HepG2 (cell line): ENCODE measurements around the gene CLCA2. TPM values are rescaled to one million over a fixed set of nuclear protein-coding genes. Genes with fewer than 3 reads are reported as not detected.

ENCODE experiments used
- ATAC-seq: fragments of 200-7000 bp; cut with Tn5 transposase; 3 replicates; pipeline ENCODE4 v1.9.1; 2020; ENCODE audit warnings: mild to moderate bottlenecking, moderate library complexity
- BruUV-seq: library from RNA; stranded (reverse); fragments of 400-500 nt; replicated peaks from 2 replicates; lab custom pipeline; 2021; lab: Mats Ljungman, UMichigan
- CTCF ChIA-PET: fragments of 300-600 bp; formaldehyde crosslinking; extraction: SDS; loops from one replicate; lab custom pipeline; 2021; ENCODE audit warnings: low total read pairs, inconsistent platforms, low intra/inter-chr PET ratio; lab: Yijun Ruan, JAX
- POLR2A ChIA-PET: fragments of 350-600 bp; sonication (Branson Sonifier 250); formaldehyde crosslinking; loops from one replicate; lab custom pipeline; 2020; ENCODE audit warnings: antibody characterized with exemption, inconsistent platforms; lab: Yijun Ruan, JAX
- DNase-seq: peaks from one replicate; pipeline ENCODE4 v3.0.0-alpha.2; 2015; ENCODE audit warnings: low spot score
- FAIRE-seq: peaks from 3 replicates; lab custom pipeline; 2011; peaks lifted over from hg19 to GRCh38; lab: Jason Lieb, UNC
- H2AFZ ChIP-seq: one replicate; pipeline ENCODE4 v1.6.1; 2011; ENCODE audit warnings: low read length, inconsistent platforms
- H3K27ac ChIP-seq: fragments of 300-600 bp; 3 replicates; pipeline ENCODE4 v1.8.0; 2011; ENCODE audit warnings: mixed run types, mild to moderate bottlenecking, mixed read lengths, low read length, inconsistent platforms; ENCODE audit not compliant: insufficient read depth; ENCODE audit errors: extremely low read length
- H3K27me3 ChIP-seq, 2 experiments: fragments of 200-600 bp in 1 of 2; 2 replicates in 1 of 2; 3 replicates in 1 of 2; pipeline versions ENCODE4 v1.6.0 to v1.8.0; 2011; ENCODE audit warnings: low read length in 2 of 2, mild to moderate bottlenecking in 2 of 2, moderate library complexity in 2 of 2, inconsistent platforms in 1 of 2; ENCODE audit not compliant: insufficient read depth in 2 of 2, control insufficient read depth in 1 of 2
- H3K36me3 ChIP-seq, 2 experiments: fragments of 200-600 bp in 1 of 2; replicated peaks in 1 of 2; 2 replicates in 1 of 2; 3 replicates in 1 of 2; pipeline versions ENCODE4 v1.5.1 to v1.8.0; 2011; ENCODE audit warnings: low read length in 2 of 2, inconsistent platforms in 1 of 2; ENCODE audit not compliant: insufficient read depth in 2 of 2, control insufficient read depth in 1 of 2
- H3K4me1 ChIP-seq: 2 replicates; pipeline ENCODE4 v1.5.1; 2012; ENCODE audit warnings: low read length, inconsistent platforms; ENCODE audit not compliant: insufficient read depth
- H3K4me2 ChIP-seq: 2 replicates; pipeline ENCODE4 v1.6.0; 2011; ENCODE audit warnings: low read depth, low read length, inconsistent platforms
- H3K4me3 ChIP-seq, 3 experiments: fragments of 200-600 bp in 1 of 3; sonication (generic), shearing (Covaris generic) in 1 of 3; replicated peaks in 1 of 3; 2 replicates each; pipeline ENCODE4 v1.5.1; 2011 to 2016; ENCODE audit warnings: low read length in 3 of 3, inconsistent platforms in 2 of 3, low read depth in 2 of 3, mild to moderate bottlenecking in 2 of 3, control low read depth in 1 of 3, mixed read lengths in 1 of 3; ENCODE audit not compliant: insufficient read depth in 1 of 3
- H3K79me2 ChIP-seq: one replicate; pipeline ENCODE4 v1.6.1; 2011; ENCODE audit warnings: low read length, inconsistent platforms; ENCODE audit not compliant: insufficient read depth
- H3K9ac ChIP-seq: 2 replicates; pipeline ENCODE4 v1.6.0; 2011; ENCODE audit warnings: mild to moderate bottlenecking, low read depth, low read length, inconsistent platforms; ENCODE audit not compliant: insufficient read depth
- H3K9me3 ChIP-seq: 2 replicates; pipeline ENCODE4 v1.5.1; 2012; ENCODE audit warnings: mild to moderate bottlenecking, low read length
- H4K20me1 ChIP-seq: 2 replicates; pipeline ENCODE4 v1.6.0; 2011; ENCODE audit warnings: inconsistent platforms, mild to moderate bottlenecking, low read length, moderate library complexity; ENCODE audit not compliant: insufficient read depth
- GPN1 ChIP-seq: sonication (generic); formaldehyde crosslinking; IDR thresholded peaks from 2 replicates; pipeline ENCODE4 v1.5.1; 2020; ENCODE audit warnings: missing genetic modification reagents, borderline replicate concordance
- HNRNPLL ChIP-seq: fragments of 200-400 bp; formaldehyde crosslinking; IDR thresholded peaks from 2 replicates; pipeline ENCODE4 v1.6.1; 2017; ENCODE audit warnings: mild to moderate bottlenecking, low read depth, low read length; ENCODE audit not compliant: poor library complexity, severe bottlenecking
- MED1 ChIP-seq: sonication (generic); formaldehyde crosslinking; IDR thresholded peaks from 2 replicates; pipeline ENCODE4 v1.4.0; 2020; ENCODE audit warnings: missing genetic modification reagents
- NFKBIZ ChIP-seq: IDR thresholded peaks from 2 replicates; pipeline ENCODE4 v1.6.1; 2018; ENCODE audit warnings: missing genetic modification reagents, missing compliant biosample characterization
- PAF1 ChIP-seq: IDR thresholded peaks from 2 replicates; pipeline ENCODE4 v1.6.1; 2016; ENCODE audit warnings: missing genetic modification reagents, missing compliant biosample characterization
- ZFP90 ChIP-seq: sonication (generic); formaldehyde crosslinking; IDR thresholded peaks from 2 replicates; pipeline ENCODE4 v1.8.0; 2022; ENCODE audit warnings: missing genetic modification reagents, mild to moderate bottlenecking, inconsistent platforms, borderline replicate concordance
- ZIK1 ChIP-seq: sonication (generic); formaldehyde crosslinking; IDR thresholded peaks from 2 replicates; pipeline ENCODE4 v1.5.0; 2020; ENCODE audit warnings: mild to moderate bottlenecking, low read depth, missing genetic modification reagents, borderline replicate concordance
- ZNF33A ChIP-seq: sonication (generic); formaldehyde crosslinking; IDR thresholded peaks from 2 replicates; pipeline ENCODE4 v1.5.1; 2020; ENCODE audit warnings: missing genetic modification reagents, mild to moderate bottlenecking, moderate library complexity, borderline replicate concordance
- ZNF451 ChIP-seq: sonication (generic); formaldehyde crosslinking; IDR thresholded peaks from 2 replicates; pipeline ENCODE4 v1.5.0; 2020; ENCODE audit warnings: mild to moderate bottlenecking, missing genetic modification reagents
- WGBS: methylation state at CpG from one replicate; pipeline ENCODE4 v1.1.6; 2017; ENCODE audit warnings: low lambda C conversion rate; 5-methylcytosine and 5-hydroxymethylcytosine counted together
- in situ Hi-C: cut with HindIII; loops from 2 replicates; pipeline ENCODE4 v1.10.0; 2017; ENCODE audit warnings: low pct_unique_long_range_greater_than_20kb; ENCODE audit not compliant: extremely low pct_ligation_motif_present
- intact Hi-C: fragments of 100-400 bp; cut with micrococcal nuclease; formaldehyde crosslinking; loops from one replicate; pipeline ENCODE4 v1.10.0; 2022; ENCODE audit not compliant: unreplicated experiment
- polyA plus RNA-seq, 8 experiments: library from polyadenylated mRNA; depleted of rRNA in 3 of 8; stranded (reverse) in 7 of 8; unstranded in 1 of 8; fragments of >200 nt; fragmentation: Illumina TruSeq in 4 of 8; extraction: Trizol in 4 of 8; gene quantifications; 2 replicates each; pipeline versions ENCODE4 v1.2.1 to v1.2.3, GENCODE V29; 2011 to 2016; ENCODE audit warnings: low read depth in 4 of 8, missing spikeins in 1 of 8, mixed read lengths in 1 of 8; ENCODE audit not compliant: insufficient read depth in 1 of 8
- total RNA-seq, 5 experiments: library from RNA; depleted of rRNA; stranded (reverse); fragments of >200 nt; fragmentation: Illumina TruSeq; extraction: Trizol; gene quantifications; 2 replicates each; pipeline ENCODE4 v1.2.3, GENCODE V29; 2016; ENCODE audit warnings: low read depth in 1 of 5
- TF ChIP-seq, protein P1 (sequence below): sonication (generic); formaldehyde crosslinking; IDR thresholded peaks from 2 replicates; pipeline ENCODE4 v1.4.0; 2020; ENCODE audit warnings: missing genetic modification reagents
- TF ChIP-seq, protein P2 (sequence below): sonication (generic); formaldehyde crosslinking; IDR thresholded peaks from 2 replicates; pipeline ENCODE4 v1.8.0; 2022; ENCODE audit warnings: missing genetic modification reagents, mild to moderate bottlenecking, inconsistent platforms, borderline replicate concordance
- TF ChIP-seq, protein P3 (sequence below): IDR thresholded peaks from 2 replicates; pipeline ENCODE4 v1.6.1; 2016; ENCODE audit warnings: mild to moderate bottlenecking
- TF ChIP-seq, protein P4 (sequence below): sonication (generic); formaldehyde crosslinking; IDR thresholded peaks from 2 replicates; pipeline ENCODE4 v1.4.0; 2020; ENCODE audit warnings: low read depth, mild to moderate bottlenecking, missing genetic modification reagents

CLCA2 gene
- total and polyA plus RNA-seq, 2 of the 13 experiments (the other 11 are each of a cell fraction or from before 2014, with no cell fraction given), result not detected

DNA sequence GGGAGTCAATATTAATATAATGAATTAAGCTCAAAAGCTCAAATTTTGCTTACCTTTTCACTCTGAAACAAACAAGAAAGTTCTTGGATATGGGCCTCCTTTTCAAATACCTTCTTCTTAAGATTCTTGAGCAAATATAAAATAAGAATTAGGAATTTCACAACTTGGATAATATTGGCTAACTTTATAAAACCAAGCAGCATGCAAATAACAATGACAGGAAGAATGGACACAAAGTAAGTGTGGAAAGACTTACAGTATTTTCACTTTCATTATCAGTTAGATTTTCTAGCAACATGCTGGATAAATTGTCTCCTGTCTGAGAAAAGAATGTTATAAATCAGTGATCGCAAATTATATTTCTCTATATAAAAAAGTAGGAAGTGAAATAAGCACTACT, 41.1 kb upstream of the CLCA2 start (continued):
- TF ChIP-seq, protein P1, sequence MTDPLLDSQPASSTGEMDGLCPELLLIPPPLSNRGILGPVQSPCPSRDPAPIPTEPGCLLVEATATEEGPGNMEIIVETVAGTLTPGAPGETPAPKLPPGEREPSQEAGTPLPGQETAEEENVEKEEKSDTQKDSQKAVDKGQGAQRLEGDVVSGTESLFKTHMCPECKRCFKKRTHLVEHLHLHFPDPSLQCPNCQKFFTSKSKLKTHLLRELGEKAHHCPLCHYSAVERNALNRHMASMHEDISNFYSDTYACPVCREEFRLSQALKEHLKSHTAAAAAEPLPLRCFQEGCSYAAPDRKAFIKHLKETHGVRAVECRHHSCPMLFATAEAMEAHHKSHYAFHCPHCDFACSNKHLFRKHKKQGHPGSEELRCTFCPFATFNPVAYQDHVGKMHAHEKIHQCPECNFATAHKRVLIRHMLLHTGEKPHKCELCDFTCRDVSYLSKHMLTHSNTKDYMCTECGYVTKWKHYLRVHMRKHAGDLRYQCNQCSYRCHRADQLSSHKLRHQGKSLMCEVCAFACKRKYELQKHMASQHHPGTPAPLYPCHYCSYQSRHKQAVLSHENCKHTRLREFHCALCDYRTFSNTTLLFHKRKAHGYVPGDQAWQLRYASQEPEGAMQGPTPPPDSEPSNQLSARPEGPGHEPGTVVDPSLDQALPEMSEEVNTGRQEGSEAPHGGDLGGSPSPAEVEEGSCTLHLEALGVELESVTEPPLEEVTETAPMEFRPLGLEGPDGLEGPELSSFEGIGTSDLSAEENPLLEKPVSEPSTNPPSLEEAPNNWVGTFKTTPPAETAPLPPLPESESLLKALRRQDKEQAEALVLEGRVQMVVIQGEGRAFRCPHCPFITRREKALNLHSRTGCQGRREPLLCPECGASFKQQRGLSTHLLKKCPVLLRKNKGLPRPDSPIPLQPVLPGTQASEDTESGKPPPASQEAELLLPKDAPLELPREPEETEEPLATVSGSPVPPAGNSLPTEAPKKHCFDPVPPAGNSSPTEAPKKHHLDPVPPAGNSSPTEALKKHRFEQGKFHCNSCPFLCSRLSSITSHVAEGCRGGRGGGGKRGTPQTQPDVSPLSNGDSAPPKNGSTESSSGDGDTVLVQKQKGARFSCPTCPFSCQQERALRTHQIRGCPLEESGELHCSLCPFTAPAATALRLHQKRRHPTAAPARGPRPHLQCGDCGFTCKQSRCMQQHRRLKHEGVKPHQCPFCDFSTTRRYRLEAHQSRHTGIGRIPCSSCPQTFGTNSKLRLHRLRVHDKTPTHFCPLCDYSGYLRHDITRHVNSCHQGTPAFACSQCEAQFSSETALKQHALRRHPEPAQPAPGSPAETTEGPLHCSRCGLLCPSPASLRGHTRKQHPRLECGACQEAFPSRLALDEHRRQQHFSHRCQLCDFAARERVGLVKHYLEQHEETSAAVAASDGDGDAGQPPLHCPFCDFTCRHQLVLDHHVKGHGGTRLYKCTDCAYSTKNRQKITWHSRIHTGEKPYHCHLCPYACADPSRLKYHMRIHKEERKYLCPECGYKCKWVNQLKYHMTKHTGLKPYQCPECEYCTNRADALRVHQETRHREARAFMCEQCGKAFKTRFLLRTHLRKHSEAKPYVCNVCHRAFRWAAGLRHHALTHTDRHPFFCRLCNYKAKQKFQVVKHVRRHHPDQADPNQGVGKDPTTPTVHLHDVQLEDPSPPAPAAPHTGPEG, result no peak

DNA sequence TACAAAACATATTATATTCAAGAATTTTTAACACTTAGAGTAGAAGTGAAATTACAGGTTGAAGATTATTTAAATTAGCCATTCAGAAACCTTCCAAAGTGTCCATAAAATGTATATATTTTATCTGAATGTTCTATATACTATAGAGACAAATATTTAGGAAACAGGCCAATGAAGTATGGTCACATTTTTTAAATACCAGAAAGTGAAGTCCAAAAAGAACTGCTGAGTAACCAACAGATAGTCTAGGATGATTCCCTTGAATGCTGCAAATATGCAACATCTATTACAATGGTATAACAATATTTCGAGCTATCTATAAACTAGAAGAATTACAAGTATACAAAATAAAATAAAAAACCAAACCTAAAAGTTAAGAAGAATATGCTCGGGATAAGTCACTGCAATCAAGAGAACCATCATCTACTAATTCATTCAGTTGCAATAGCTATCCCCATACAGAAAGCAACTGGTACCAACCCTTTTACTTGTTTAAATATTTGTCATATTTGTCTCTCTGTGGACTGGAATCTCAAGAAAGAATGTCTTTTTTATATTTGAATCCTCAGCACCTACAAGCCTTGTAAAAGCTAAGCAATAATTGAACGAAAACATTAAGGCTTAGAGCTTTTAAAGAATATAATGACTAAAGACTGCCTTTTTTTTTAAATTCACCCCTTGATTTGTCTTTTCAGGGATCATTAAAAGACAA, 35.9 kb upstream of the CLCA2 start:
- no peak overlapping the region for H3K9ac ChIP-seq
- DNase-seq (no peak), FAIRE-seq (no peak), ATAC-seq (no peak)
- H3K4me3 ChIP-seq, result no peak overlapping the region
- intact Hi-C loops (no loop called here), in situ Hi-C loops (loop anchor here (10.0 kb wide), 1 partner anchor 117 kb away; no protein-coding TSS in a partner anchor)
- no peaks in the 10 kb centered on the region for H4K20me1 ChIP-seq
- no peaks in the 10 kb centered on the region for H3K4me1 ChIP-seq
- under 1% methylated on average over 3 of the region's 3 CpGs for WGBS
- H3K36me3 ChIP-seq, result no peaks in the 10 kb centered on the region
- H2AFZ ChIP-seq, result no peak overlapping the region
- no peaks in the 10 kb centered on the region for H3K27me3 ChIP-seq
- ChIA-PET CTCF (no interaction called here), POLR2A (no interaction called here)
- no peak overlapping the region for H3K4me2 ChIP-seq
- BruUV-seq, result no TSS peak
- H3K27ac ChIP-seq, result no peak overlapping the region
- no peaks in the 10 kb centered on the region for H3K79me2 ChIP-seq
- H3K9me3 ChIP-seq, result no peaks in the 10 kb centered on the region
- TF ChIP-seq, protein P2, sequence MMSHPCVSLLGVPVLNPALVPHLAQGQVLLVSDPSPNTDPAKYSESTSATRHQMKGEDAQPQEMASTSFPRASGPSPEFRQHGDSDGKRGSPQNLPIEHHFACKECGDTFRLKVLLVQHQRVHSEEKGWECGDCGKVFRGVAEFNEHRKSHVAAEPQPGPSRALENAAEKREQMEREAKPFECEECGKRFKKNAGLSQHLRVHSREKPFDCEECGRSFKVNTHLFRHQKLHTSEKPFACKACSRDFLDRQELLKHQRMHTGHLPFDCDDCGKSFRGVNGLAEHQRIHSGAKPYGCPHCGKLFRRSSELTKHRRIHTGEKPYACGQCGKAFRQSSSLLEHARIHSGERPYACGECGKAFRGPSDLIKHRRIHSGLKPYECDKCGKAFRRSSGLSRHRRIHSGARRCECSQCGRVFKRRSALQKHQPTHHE (CRISPR knock-in tag), result no peak
- TF ChIP-seq, protein P3, sequence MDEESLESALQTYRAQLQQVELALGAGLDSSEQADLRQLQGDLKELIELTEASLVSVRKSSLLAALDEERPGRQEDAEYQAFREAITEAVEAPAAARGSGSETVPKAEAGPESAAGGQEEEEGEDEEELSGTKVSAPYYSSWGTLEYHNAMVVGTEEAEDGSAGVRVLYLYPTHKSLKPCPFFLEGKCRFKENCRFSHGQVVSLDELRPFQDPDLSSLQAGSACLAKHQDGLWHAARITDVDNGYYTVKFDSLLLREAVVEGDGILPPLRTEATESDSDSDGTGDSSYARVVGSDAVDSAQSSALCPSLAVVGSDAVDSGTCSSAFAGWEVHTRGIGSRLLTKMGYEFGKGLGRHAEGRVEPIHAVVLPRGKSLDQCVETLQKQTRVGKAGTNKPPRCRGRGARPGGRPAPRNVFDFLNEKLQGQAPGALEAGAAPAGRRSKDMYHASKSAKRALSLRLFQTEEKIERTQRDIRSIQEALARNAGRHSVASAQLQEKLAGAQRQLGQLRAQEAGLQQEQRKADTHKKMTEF (CRISPR knock-in tag), result no peak
- TF ChIP-seq ZNF451 (CRISPR knock-in tag) (no peak), ZIK1 (CRISPR knock-in tag) (no peak), ZFP90 (CRISPR knock-in tag) (no peak), NFKBIZ (no peak), HNRNPLL (no peak), ZNF33A (CRISPR knock-in tag) (no peak), PAF1 (CRISPR knock-in tag) (no peak), MED1 (CRISPR knock-in tag) (no peak), GPN1 (CRISPR knock-in tag) (no peak)
- TF ChIP-seq, protein P4, sequence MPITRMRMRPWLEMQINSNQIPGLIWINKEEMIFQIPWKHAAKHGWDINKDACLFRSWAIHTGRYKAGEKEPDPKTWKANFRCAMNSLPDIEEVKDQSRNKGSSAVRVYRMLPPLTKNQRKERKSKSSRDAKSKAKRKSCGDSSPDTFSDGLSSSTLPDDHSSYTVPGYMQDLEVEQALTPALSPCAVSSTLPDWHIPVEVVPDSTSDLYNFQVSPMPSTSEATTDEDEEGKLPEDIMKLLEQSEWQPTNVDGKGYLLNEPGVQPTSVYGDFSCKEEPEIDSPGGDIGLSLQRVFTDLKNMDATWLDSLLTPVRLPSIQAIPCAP (CRISPR knock-in tag), result no peak
